HG03139 (cell line): ENCODE measurements around the gene ABHD10.

Experiments used
- ATAC-seq: cut with Tn5 transposase; IDR thresholded peaks from one replicate; pipeline ENCODE4 v1.9.1; 2021; ENCODE audit not compliant: unreplicated experiment

The ABHD10 gene

GRCh38 chr3:111963424-111963823, 15.4 kb upstream of the ABHD10 start:
- ATAC-seq = no peak

- no peak for ATAC-seq
Measured at GRCh38 chr3:111965484-111965883, 13.3 kb upstream of the ABHD10 start.

GRCh38 chr3:111967068-111967467, 11.8 kb upstream of the ABHD10 start:
- no peak for ATAC-seq

GRCh38 chr3:111967651-111968274, 11.1 kb upstream of the ABHD10 start:
- ATAC-seq = peak; percentile 90

- no peak for ATAC-seq
Measured at GRCh38 chr3:111968319-111969054, 10.3 kb upstream of the ABHD10 start.

GRCh38 chr3:111970376-111970775, 8.4 kb upstream of the ABHD10 start:
- no peak for ATAC-seq

DNA sequence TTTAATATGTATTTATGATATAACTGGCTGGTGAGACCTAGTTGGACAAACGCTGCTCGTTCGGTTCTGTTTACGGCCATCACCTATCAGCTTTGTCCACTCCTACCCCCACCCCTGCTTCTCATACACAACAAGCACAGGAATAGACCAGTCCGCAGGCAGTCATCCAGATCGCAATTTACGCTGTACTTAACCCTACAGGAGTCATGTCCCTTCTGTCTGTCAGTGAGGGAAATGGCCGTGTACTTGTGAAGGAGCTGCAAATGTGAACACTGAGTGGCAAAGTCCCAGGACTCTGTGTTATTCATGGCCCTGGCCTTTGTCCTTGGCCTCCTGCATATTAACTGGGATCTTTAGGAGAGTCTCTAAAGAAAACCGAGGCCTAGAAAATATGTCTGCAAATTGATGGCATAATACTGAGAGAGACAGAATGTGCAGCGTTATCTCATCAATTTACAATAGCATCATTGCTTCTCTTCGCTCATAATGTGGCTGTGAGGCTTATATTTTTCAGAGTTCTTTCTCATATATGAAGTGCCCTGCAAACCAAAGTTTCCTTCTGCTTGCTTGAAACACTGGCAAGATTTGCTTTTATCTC, 7.2 kb upstream of the ABHD10 start:
- ATAC-seq = no peak

DNA sequence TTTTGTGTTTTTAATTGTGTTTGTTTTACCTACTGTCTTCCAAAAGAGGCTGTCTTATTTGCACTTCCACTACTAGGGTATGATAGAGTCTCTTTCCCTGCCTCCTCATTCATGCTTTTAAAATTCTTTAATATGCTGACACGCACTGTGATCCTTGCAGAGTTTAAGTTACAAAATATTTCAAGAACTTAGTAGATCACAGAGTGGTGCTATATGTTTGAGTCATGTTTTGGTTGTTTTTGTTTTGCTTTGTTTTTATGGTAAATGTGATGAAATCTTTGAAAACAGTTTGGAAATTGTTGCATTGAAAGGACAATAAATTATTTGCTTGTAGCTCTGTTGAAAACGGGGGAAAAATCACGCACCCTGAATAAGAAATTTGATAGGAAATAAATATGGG, 5.9 kb upstream of the ABHD10 start:
- ATAC-seq = no peak

- ATAC-seq = no peak
Measured at GRCh38 chr3:111975131-111975530, 3.7 kb upstream of the ABHD10 start.

- ATAC-seq = no peak
Measured at GRCh38 chr3:111976254-111976653, 2.6 kb upstream of the ABHD10 start.

- peak; percentile 30 for ATAC-seq
Measured at GRCh38 chr3:111979434-111980038, 710 bp downstream of the ABHD10 start.

GRCh38 chr3:111980716-111981456, 2.1 kb downstream of the ABHD10 start:
- no peak for ATAC-seq

GRCh38 chr3:111981457-111981763, 2.6 kb downstream of the ABHD10 start:
- no peak for ATAC-seq

- ATAC-seq = no peak
Measured at GRCh38 chr3:111984636-111985298, 5.9 kb downstream of the ABHD10 start.

- no peak for ATAC-seq
Measured at GRCh38 chr3:111986800-111987199, 8.0 kb downstream of the ABHD10 start.

- ATAC-seq = peak; percentile 93
Measured at GRCh38 chr3:111989061-111989678, 10.3 kb downstream of the ABHD10 start.

- no peak for ATAC-seq
Measured at GRCh38 chr3:111993038-111993437, 14.2 kb downstream of the ABHD10 start.

GRCh38 chr3:111998636-111999483, 20.0 kb downstream of the ABHD10 start, which contains the start of gene TAGLN3:
Gene TAGLN3, plus strand, starts transcription at chr3:111998922. Its CDS starts 501 bp downstream, at chr3:111999423.
- peak; percentile 36 for ATAC-seq
